ENCODE measurements around the gene SYMPK.

The SYMPK gene

GRCh38 chr19:45866400-45867176 is 3.6 kb upstream of the SYMPK start:
- DNase-seq (ENCODE audit: low spot score) (no peak), FAIRE-seq (no peak)

GRCh38 chr19:45865269-45865948 is 2.5 kb upstream of the SYMPK start:
- DNase-seq (ENCODE audit: low spot score) (no peak), FAIRE-seq (no peak)

GRCh38 chr19:45864629-45865082 is 1.7 kb upstream of the SYMPK start:
- FAIRE-seq (no peak), DNase-seq (ENCODE audit: low spot score) (no peak)

GRCh38 chr19:45863840-45864628 is 1.1 kb upstream of the SYMPK start, which contains the start of gene FOXA3:
TSS of gene FOXA3 (plus strand) at chr19:45864326. CDS start at chr19:45864457, 131 bp downstream.
- DNase-seq (ENCODE audit: low spot score) (peak; percentile 7), FAIRE-seq (no peak)

GRCh38 chr19:45863335-45863839 is 440 bp upstream of the SYMPK start:
- FAIRE-seq: no peak

GRCh38 chr19:45862271-45862563 is 730 bp downstream of the SYMPK start:
- DNase-seq (ENCODE audit: low spot score) (no peak), FAIRE-seq (no peak)

More at GRCh38 chr19:45863335-45863839, 440 bp upstream of the SYMPK start:
- no peak for DNase-seq (ENCODE audit: low spot score)

- no peak for DNase-seq (ENCODE audit: low spot score)
- FAIRE-seq: no peak
Measured at GRCh38 chr19:45860359-45861259, 2.3 kb downstream of the SYMPK start.

GRCh38 chr19:45854167-45854778 is 8.7 kb downstream of the SYMPK start:
- DNase-seq (ENCODE audit: low spot score) (no peak), FAIRE-seq (no peak)

GRCh38 chr19:45852983-45853382 is 10.0 kb downstream of the SYMPK start:
- DNase-seq (ENCODE audit: low spot score): no peak

GRCh38 chr19:45852145-45852750 is 10.7 kb downstream of the SYMPK start:
- FAIRE-seq (no peak), DNase-seq (ENCODE audit: low spot score) (no peak)

More at GRCh38 chr19:45852983-45853382, 10.0 kb downstream of the SYMPK start:
- no peak for FAIRE-seq

- DNase-seq (ENCODE audit: low spot score) (no peak), FAIRE-seq (no peak)
Measured at GRCh38 chr19:45848922-45849321, 14.0 kb downstream of the SYMPK start.

- no peak for DNase-seq (ENCODE audit: low spot score)
- no peak for FAIRE-seq
Measured at GRCh38 chr19:45847663-45848062, 15.3 kb downstream of the SYMPK start.

- FAIRE-seq: no peak
- no peak for DNase-seq (ENCODE audit: low spot score)
Measured at GRCh38 chr19:45842198-45842597, 20.7 kb downstream of the SYMPK start.

- no peak for FAIRE-seq
- no peak for DNase-seq (ENCODE audit: low spot score)
Measured at GRCh38 chr19:45834970-45835369, 28.0 kb downstream of the SYMPK start.

GRCh38 chr19:45828945-45829344 is 34.0 kb downstream of the SYMPK start:
- no peak for FAIRE-seq
- no peak for DNase-seq (ENCODE audit: low spot score)

GRCh38 chr19:45828523-45828922 is 34.4 kb downstream of the SYMPK start:
- FAIRE-seq: no peak
- no peak for DNase-seq (ENCODE audit: low spot score)

- DNase-seq (ENCODE audit: low spot score) (no peak), FAIRE-seq (no peak)
Measured at GRCh38 chr19:45827459-45828093, 35.4 kb downstream of the SYMPK start.

- no peak for DNase-seq (ENCODE audit: low spot score)
- no peak for FAIRE-seq
Measured at GRCh38 chr19:45826934-45827333, 36.0 kb downstream of the SYMPK start.

Data from RCC 7860 (cell line).